WTC11 (cell line): ENCODE results near the gene COL20A1. TPM values are rescaled to one million over a fixed set of nuclear protein-coding genes. Genes with fewer than 3 reads are reported as not detected.

Experiments used
- ATAC-seq: fragments of 200-7000 bp; cut with Tn5 transposase; 2 replicates; pipeline ENCODE4 v1.10.0; 2021; ENCODE audit warnings: mild to moderate bottlenecking, moderate library complexity
- CTCF ChIA-PET: fragments of 300-600 bp; sonication (Branson Sonifier 250); formaldehyde crosslinking; loops from one replicate; lab custom pipeline; 2021; ENCODE audit warnings: antibody characterized with exemption; lab: Charles Lee
- POLR2A ChIA-PET: fragments of 350-600 bp; sonication (Branson Sonifier 250); formaldehyde crosslinking; loops from one replicate; lab custom pipeline; 2021; ENCODE audit warnings: antibody characterized with exemption; lab: Charles Lee
- DNase-seq: peaks from one replicate; pipeline ENCODE4 v3.0.0; 2021; ENCODE audit warnings: low spot score
- H3K27ac Mint-ChIP-seq: 2 replicates; pipeline ENCODE4 v1.8.0; 2021; ENCODE audit warnings: mixed read lengths
- H3K27me3 Mint-ChIP-seq: 2 replicates; pipeline ENCODE4 v1.8.0; 2021; ENCODE audit warnings: low read depth, mild to moderate bottlenecking, moderate library complexity, mixed read lengths
- H3K36me3 Mint-ChIP-seq: 2 replicates; pipeline ENCODE4 v1.8.0; 2021; ENCODE audit warnings: mixed read lengths
- H3K4me1 Mint-ChIP-seq: 2 replicates; pipeline ENCODE4 v1.8.0; 2022; ENCODE audit warnings: mixed read lengths
- H3K4me3 Mint-ChIP-seq: 2 replicates; pipeline ENCODE4 v1.8.0; 2021; ENCODE audit warnings: mild to moderate bottlenecking, moderate library complexity, mixed read lengths
- H3K9me3 Mint-ChIP-seq: 2 replicates; pipeline ENCODE4 v1.8.0; 2021; ENCODE audit warnings: mixed read lengths
- CBFB ChIP-seq: sonication (generic); formaldehyde crosslinking; IDR thresholded peaks from 2 replicates; pipeline ENCODE4 v1.8.1; 2022; ENCODE audit warnings: mild to moderate bottlenecking, low read depth, missing genetic modification reagents
- FOXK1 ChIP-seq: sonication (generic); formaldehyde crosslinking; IDR thresholded peaks from 2 replicates; pipeline ENCODE4 v1.8.0; 2022; ENCODE audit warnings: mild to moderate bottlenecking, moderate library complexity, missing genetic modification reagents
- GRHL2 ChIP-seq: fragments of 250-450 bp; sonication (Bioruptor Pico); IDR thresholded peaks from 2 replicates; pipeline ENCODE4 v1.8.0; 2022; ENCODE audit warnings: mild to moderate bottlenecking, moderate library complexity; ENCODE audit not compliant: insufficient replicate concordance, severe bottlenecking
- HMGA2 ChIP-seq: fragments of 250-450 bp; sonication (Bioruptor Pico); IDR thresholded peaks from 2 replicates; pipeline ENCODE4 v1.4.0; 2021; ENCODE audit warnings: mild to moderate bottlenecking, moderate library complexity
- NR1H2 ChIP-seq: sonication (generic); formaldehyde crosslinking; IDR thresholded peaks from 2 replicates; pipeline ENCODE4 v1.9.0; 2021; ENCODE audit warnings: mild to moderate bottlenecking, moderate library complexity, missing genetic modification reagents
- TCF7 ChIP-seq: sonication (generic); formaldehyde crosslinking; IDR thresholded peaks from 2 replicates; pipeline ENCODE4 v1.8.0; 2022; ENCODE audit warnings: mild to moderate bottlenecking, low read depth, missing genetic modification reagents, moderate library complexity
- ZNF232 ChIP-seq: sonication (generic); formaldehyde crosslinking; IDR thresholded peaks from 2 replicates; pipeline ENCODE4 v1.8.0; 2022; ENCODE audit warnings: mild to moderate bottlenecking, missing genetic modification reagents
- ZNF423 ChIP-seq: fragments of 250-450 bp; sonication (Bioruptor Pico); IDR thresholded peaks from 2 replicates; pipeline ENCODE4 v2.1.2; 2022; ENCODE audit warnings: mild to moderate bottlenecking, moderate library complexity
- ZNF671 ChIP-seq: fragments of 250-450 bp; sonication (Bioruptor Pico); IDR thresholded peaks from 2 replicates; pipeline ENCODE4 v1.8.0; 2021; ENCODE audit warnings: mild to moderate bottlenecking
- total RNA-seq: library from RNA; stranded (reverse); gene quantifications from 3 replicates; pipeline ENCODE4 v1.2.3, GENCODE V29; 2021
- TF ChIP-seq, protein P1 (sequence below): sonication (generic); formaldehyde crosslinking; IDR thresholded peaks from 2 replicates; pipeline ENCODE4 v1.8.0; 2023; ENCODE audit warnings: missing genetic modification reagents, mild to moderate bottlenecking, borderline replicate concordance
- TF ChIP-seq, protein P2 (sequence below): sonication (generic); formaldehyde crosslinking; IDR thresholded peaks from 2 replicates; pipeline ENCODE4 v1.8.0; 2022; ENCODE audit warnings: mild to moderate bottlenecking, missing genetic modification reagents
- TF ChIP-seq, protein P3 (sequence below): sonication (generic); formaldehyde crosslinking; IDR thresholded peaks from 2 replicates; pipeline ENCODE4 v1.8.1; 2023; ENCODE audit warnings: mild to moderate bottlenecking, missing genetic modification reagents
- TF ChIP-seq, protein P4 (sequence below): sonication (generic); formaldehyde crosslinking; IDR thresholded peaks from 2 replicates; pipeline ENCODE4 v1.8.1; 2022; ENCODE audit warnings: missing genetic modification reagents, borderline replicate concordance
- TF ChIP-seq, protein P5 (sequence below): sonication (generic); formaldehyde crosslinking; conservative IDR thresholded peaks from 2 replicates; pipeline ENCODE4 v1.8.1; 2023; ENCODE audit warnings: mild to moderate bottlenecking, low read depth, missing genetic modification reagents, moderate library complexity

COL20A1 gene
- total RNA-seq, 1 experiment from 2014 or later: 1.3 TPM

DNA sequence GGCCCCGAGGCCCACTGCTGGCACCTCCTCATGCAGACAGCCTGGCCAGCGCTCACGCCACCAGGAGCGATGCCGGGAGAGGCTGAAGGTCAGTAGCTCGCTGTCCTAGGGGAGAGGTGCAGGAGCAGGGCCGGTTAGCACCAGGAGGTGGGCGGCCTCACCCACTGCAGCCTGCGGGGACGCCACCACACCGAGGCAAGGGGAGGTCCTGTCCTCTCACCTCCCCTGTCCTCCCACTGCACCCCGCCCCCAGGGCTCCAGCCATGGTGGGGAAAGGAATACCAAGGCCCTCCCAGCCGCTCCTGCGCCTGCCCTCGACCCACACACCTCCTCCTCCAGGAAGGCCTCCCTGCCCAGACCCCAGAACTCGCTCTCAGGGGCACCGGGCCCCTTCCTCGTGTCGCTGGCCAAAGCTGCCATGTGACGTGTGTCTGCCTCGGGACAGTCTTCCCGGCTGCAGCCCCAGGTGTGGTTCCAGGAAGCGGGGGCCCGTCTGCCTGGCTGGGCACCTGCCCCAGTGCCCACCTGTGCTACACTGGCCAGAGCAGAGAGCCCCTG, 45.2 kb upstream of the COL20A1 start:
- no peak overlapping the region for H3K27ac Mint-ChIP-seq
- no peak overlapping the region for H3K4me3 Mint-ChIP-seq
- ATAC-seq (no peak), DNase-seq (no peak)
- CTCF ChIA-PET: interaction anchor here (1.4 to 5.6 kb wide), 4 partner anchors 13 to 33 kb away, joined by 3 to 93 read pairs (median 21); partner anchors contain the start of gene BIRC7
- H3K27me3 Mint-ChIP-seq: peaks cover 17% of the 10 kb centered on the region
- H3K4me1 Mint-ChIP-seq: peaks cover 5% of the 10 kb centered on the region
- no peaks in the 10 kb centered on the region for H3K36me3 Mint-ChIP-seq
- TF ChIP-seq NR1H2 (CRISPR knock-in tag): no peak
- TF ChIP-seq, protein P1, sequence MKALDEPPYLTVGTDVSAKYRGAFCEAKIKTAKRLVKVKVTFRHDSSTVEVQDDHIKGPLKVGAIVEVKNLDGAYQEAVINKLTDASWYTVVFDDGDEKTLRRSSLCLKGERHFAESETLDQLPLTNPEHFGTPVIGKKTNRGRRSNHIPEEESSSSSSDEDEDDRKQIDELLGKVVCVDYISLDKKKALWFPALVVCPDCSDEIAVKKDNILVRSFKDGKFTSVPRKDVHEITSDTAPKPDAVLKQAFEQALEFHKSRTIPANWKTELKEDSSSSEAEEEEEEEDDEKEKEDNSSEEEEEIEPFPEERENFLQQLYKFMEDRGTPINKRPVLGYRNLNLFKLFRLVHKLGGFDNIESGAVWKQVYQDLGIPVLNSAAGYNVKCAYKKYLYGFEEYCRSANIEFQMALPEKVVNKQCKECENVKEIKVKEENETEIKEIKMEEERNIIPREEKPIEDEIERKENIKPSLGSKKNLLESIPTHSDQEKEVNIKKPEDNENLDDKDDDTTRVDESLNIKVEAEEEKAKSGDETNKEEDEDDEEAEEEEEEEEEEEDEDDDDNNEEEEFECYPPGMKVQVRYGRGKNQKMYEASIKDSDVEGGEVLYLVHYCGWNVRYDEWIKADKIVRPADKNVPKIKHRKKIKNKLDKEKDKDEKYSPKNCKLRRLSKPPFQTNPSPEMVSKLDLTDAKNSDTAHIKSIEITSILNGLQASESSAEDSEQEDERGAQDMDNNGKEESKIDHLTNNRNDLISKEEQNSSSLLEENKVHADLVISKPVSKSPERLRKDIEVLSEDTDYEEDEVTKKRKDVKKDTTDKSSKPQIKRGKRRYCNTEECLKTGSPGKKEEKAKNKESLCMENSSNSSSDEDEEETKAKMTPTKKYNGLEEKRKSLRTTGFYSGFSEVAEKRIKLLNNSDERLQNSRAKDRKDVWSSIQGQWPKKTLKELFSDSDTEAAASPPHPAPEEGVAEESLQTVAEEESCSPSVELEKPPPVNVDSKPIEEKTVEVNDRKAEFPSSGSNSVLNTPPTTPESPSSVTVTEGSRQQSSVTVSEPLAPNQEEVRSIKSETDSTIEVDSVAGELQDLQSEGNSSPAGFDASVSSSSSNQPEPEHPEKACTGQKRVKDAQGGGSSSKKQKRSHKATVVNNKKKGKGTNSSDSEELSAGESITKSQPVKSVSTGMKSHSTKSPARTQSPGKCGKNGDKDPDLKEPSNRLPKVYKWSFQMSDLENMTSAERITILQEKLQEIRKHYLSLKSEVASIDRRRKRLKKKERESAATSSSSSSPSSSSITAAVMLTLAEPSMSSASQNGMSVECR (CRISPR knock-in tag): no peak
- TF ChIP-seq, protein P2, sequence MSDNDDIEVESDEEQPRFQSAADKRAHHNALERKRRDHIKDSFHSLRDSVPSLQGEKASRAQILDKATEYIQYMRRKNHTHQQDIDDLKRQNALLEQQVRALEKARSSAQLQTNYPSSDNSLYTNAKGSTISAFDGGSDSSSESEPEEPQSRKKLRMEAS: no peak
- TF ChIP-seq, protein P3, sequence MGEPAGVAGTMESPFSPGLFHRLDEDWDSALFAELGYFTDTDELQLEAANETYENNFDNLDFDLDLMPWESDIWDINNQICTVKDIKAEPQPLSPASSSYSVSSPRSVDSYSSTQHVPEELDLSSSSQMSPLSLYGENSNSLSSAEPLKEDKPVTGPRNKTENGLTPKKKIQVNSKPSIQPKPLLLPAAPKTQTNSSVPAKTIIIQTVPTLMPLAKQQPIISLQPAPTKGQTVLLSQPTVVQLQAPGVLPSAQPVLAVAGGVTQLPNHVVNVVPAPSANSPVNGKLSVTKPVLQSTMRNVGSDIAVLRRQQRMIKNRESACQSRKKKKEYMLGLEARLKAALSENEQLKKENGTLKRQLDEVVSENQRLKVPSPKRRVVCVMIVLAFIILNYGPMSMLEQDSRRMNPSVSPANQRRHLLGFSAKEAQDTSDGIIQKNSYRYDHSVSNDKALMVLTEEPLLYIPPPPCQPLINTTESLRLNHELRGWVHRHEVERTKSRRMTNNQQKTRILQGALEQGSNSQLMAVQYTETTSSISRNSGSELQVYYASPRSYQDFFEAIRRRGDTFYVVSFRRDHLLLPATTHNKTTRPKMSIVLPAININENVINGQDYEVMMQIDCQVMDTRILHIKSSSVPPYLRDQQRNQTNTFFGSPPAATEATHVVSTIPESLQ (CRISPR knock-in tag): no peak
- no peak for TF ChIP-seq ZNF671
- no peak for TF ChIP-seq ZNF232 (CRISPR knock-in tag)
- no peak for TF ChIP-seq FOXK1
- TF ChIP-seq, protein P4, sequence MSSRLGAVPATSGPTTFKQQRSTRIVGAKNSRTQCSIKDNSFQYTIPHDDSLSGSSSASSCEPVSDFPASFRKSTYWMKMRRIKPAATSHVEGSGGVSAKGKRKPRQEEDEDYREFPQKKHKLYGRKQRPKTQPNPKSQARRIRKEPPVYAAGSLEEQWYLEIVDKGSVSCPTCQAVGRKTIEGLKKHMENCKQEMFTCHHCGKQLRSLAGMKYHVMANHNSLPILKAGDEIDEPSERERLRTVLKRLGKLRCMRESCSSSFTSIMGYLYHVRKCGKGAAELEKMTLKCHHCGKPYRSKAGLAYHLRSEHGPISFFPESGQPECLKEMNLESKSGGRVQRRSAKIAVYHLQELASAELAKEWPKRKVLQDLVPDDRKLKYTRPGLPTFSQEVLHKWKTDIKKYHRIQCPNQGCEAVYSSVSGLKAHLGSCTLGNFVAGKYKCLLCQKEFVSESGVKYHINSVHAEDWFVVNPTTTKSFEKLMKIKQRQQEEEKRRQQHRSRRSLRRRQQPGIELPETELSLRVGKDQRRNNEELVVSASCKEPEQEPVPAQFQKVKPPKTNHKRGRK (CRISPR knock-in tag): no peak
- TF ChIP-seq HMGA2 (CRISPR knock-in tag): no peak
- no peak for TF ChIP-seq CBFB (CRISPR knock-in tag)
- TF ChIP-seq, protein P5, sequence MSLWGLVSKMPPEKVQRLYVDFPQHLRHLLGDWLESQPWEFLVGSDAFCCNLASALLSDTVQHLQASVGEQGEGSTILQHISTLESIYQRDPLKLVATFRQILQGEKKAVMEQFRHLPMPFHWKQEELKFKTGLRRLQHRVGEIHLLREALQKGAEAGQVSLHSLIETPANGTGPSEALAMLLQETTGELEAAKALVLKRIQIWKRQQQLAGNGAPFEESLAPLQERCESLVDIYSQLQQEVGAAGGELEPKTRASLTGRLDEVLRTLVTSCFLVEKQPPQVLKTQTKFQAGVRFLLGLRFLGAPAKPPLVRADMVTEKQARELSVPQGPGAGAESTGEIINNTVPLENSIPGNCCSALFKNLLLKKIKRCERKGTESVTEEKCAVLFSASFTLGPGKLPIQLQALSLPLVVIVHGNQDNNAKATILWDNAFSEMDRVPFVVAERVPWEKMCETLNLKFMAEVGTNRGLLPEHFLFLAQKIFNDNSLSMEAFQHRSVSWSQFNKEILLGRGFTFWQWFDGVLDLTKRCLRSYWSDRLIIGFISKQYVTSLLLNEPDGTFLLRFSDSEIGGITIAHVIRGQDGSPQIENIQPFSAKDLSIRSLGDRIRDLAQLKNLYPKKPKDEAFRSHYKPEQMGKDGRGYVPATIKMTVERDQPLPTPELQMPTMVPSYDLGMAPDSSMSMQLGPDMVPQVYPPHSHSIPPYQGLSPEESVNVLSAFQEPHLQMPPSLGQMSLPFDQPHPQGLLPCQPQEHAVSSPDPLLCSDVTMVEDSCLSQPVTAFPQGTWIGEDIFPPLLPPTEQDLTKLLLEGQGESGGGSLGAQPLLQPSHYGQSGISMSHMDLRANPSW (CRISPR knock-in tag): no peak
- TF ChIP-seq TCF7: no peak
- no peak for TF ChIP-seq GRHL2 (CRISPR knock-in tag)
- no peak for TF ChIP-seq ZNF423
- H3K9me3 Mint-ChIP-seq: no peaks in the 10 kb centered on the region
- POLR2A ChIA-PET: no interaction called here
